Smooth muscle cell (in vitro differentiated cells): ENCODE measurements around the gene GPC5. TPM values are rescaled to one million over a fixed set of nuclear protein-coding genes. Genes with fewer than 3 reads are reported as not detected.

Experiments
- DNase-seq: peaks from one replicate; lab custom pipeline; 2025; ENCODE audit not compliant: unreplicated experiment; lab: John Stamatoyannopoulos, UW
- H2AFZ ChIP-seq: fragments of 200-600 bp; sonication (generic); 2 replicates; pipeline ENCODE4 v1.6.0; 2016; ENCODE audit warnings: antibody characterized with exemption, low read depth, mild to moderate bottlenecking
- H3F3A ChIP-seq: fragments of 200-600 bp; sonication (generic); 2 replicates; pipeline ENCODE4 v1.6.0; 2017; ENCODE audit warnings: antibody characterized with exemption, low read depth
- H3K27ac ChIP-seq: fragments of 200-600 bp; sonication (generic); 2 replicates; pipeline ENCODE4 v1.5.1; 2016; ENCODE audit warnings: low read depth, mild to moderate bottlenecking
- H3K27me3 ChIP-seq: fragments of 200-600 bp; sonication (generic); 2 replicates; pipeline ENCODE4 v1.6.1; 2016; ENCODE audit warnings: low read depth, mild to moderate bottlenecking
- H3K36me3 ChIP-seq: fragments of 200-600 bp; sonication (generic); 2 replicates; pipeline ENCODE4 v1.5.1; 2016; ENCODE audit warnings: low read depth
- H3K4me1 ChIP-seq: fragments of 200-600 bp; sonication (generic); 2 replicates; pipeline ENCODE4 v1.5.1; 2016; ENCODE audit warnings: low read depth
- H3K4me2 ChIP-seq: fragments of 200-600 bp; sonication (generic); 2 replicates; pipeline ENCODE4 v1.6.0; 2016; ENCODE audit warnings: mild to moderate bottlenecking
- H3K4me3 ChIP-seq: fragments of 200-600 bp; sonication (generic); 2 replicates; pipeline ENCODE4 v1.5.1; 2016; ENCODE audit warnings: mild to moderate bottlenecking
- H3K79me2 ChIP-seq: fragments of 200-600 bp; sonication (generic); 2 replicates; pipeline ENCODE4 v1.6.0; 2016; ENCODE audit warnings: low read depth, mild to moderate bottlenecking
- H3K9ac ChIP-seq: fragments of 200-600 bp; sonication (generic); 2 replicates; pipeline ENCODE4 v1.6.0; 2016; ENCODE audit warnings: low read depth
- H3K9me3 ChIP-seq: fragments of 200-600 bp; sonication (generic); replicated peaks from 2 replicates; pipeline ENCODE4 v1.5.1; 2016; ENCODE audit warnings: low read depth
- H4K20me1 ChIP-seq: fragments of 200-600 bp; sonication (generic); 2 replicates; pipeline ENCODE4 v1.6.0; 2016; ENCODE audit warnings: low read depth
- WGBS: methylation state at CpG from one replicate; pipeline ENCODE4 v1.1.7; 2016; ENCODE audit warnings: low lambda C conversion rate; 5-methylcytosine and 5-hydroxymethylcytosine counted together
- polyA plus RNA-seq: library from polyadenylated mRNA; unstranded; fragments of >200 nt; fragmentation: Nextera tagmentation; extraction: Ambion mirVana; gene quantifications from 2 replicates; pipeline ENCODE4 v1.2.1, GENCODE V29; 2016
- total RNA-seq: library from RNA; depleted of rRNA; stranded (reverse); fragments of >200 nt; gene quantifications from 2 replicates; pipeline ENCODE4 v1.2.3, GENCODE V29; 2014
- TF ChIP-seq, protein P1 (sequence below): fragments of 200-600 bp; sonication (generic); IDR thresholded peaks from 2 replicates; pipeline ENCODE4 v1.5.1; 2017; ENCODE audit warnings: borderline replicate concordance, mild to moderate bottlenecking, antibody characterized with exemption; ENCODE audit not compliant: insufficient read depth, poor library complexity, severe bottlenecking

Gene GPC5
- total and polyA plus RNA-seq, 2 experiments from 2014 or later, result 0.99 to 1.0 TPM

- Histone ChIP-seq H3K27ac (no peak overlapping the region), H3F3A (peaks cover 20% of the 10 kb centered on the region), H3K9me3 (no peaks in the 10 kb centered on the region), H3K79me2 (no peaks in the 10 kb centered on the region), H3K27me3 (no peaks in the 10 kb centered on the region), H3K9ac (no peak overlapping the region), H4K20me1 (peaks cover 33% of the 10 kb centered on the region), H3K4me3 (no peak overlapping the region), H3K4me1 (no peaks in the 10 kb centered on the region), H3K4me2 (no peak overlapping the region), H2AFZ (no peak overlapping the region), H3K36me3 (peaks cover 25% of the 10 kb centered on the region)
- TF ChIP-seq, protein P1, sequence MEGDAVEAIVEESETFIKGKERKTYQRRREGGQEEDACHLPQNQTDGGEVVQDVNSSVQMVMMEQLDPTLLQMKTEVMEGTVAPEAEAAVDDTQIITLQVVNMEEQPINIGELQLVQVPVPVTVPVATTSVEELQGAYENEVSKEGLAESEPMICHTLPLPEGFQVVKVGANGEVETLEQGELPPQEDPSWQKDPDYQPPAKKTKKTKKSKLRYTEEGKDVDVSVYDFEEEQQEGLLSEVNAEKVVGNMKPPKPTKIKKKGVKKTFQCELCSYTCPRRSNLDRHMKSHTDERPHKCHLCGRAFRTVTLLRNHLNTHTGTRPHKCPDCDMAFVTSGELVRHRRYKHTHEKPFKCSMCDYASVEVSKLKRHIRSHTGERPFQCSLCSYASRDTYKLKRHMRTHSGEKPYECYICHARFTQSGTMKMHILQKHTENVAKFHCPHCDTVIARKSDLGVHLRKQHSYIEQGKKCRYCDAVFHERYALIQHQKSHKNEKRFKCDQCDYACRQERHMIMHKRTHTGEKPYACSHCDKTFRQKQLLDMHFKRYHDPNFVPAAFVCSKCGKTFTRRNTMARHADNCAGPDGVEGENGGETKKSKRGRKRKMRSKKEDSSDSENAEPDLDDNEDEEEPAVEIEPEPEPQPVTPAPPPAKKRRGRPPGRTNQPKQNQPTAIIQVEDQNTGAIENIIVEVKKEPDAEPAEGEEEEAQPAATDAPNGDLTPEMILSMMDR, result no peak
- 89% methylated on average over 7 of the region's 7 CpGs for WGBS
- DNase-seq, result no peak
These were observed 40.6 kb upstream of the GPC5 start for GRCh38 chr13:91357613-91358386.

DNA sequence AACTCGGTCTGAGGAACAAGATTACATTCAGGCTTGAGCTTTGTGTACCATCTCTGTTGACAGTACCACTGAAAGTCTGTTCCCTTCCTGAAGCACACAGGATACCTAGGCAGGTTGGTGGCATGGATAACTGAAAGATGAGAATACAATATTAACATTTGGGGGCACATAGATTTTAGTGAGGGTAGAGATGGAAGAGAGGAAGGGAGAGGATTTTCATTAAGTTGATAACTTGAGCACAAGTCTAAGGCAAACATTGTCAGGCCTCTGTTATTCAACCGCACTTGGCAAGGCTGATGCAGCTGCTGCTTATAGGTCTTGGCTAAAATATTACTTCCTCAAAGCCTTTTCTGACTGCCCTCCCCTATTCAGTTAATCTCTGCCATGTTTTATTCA, 40.0 kb upstream of the GPC5 start:
- Histone ChIP-seq H2AFZ (no peak overlapping the region), H3K9me3 (no peaks in the 10 kb centered on the region), H3K9ac (no peak overlapping the region), H3K4me3 (no peak overlapping the region), H3K27me3 (no peaks in the 10 kb centered on the region), H3K79me2 (no peaks in the 10 kb centered on the region), H3K4me1 (no peaks in the 10 kb centered on the region), H4K20me1 (peaks cover 28% of the 10 kb centered on the region), H3F3A (peaks cover 20% of the 10 kb centered on the region), H3K4me2 (no peak overlapping the region), H3K36me3 (peaks cover 25% of the 10 kb centered on the region), H3K27ac (no peak overlapping the region)
- WGBS, result 94% methylated on average over 2 of the region's 2 CpGs
- no peak for DNase-seq
- TF ChIP-seq, protein P1, result no peak

GRCh38 chr13:91359111-91359510, 39.3 kb upstream of the GPC5 start:
- no peaks in the 10 kb centered on the region for H3K79me2 ChIP-seq
- DNase-seq, result no peak
- WGBS, result 92% methylated on average over 4 of the region's 4 CpGs

More at GRCh38 chr13:91359111-91359510, 39.3 kb upstream of the GPC5 start:
- no peak overlapping the region for H3K4me3 ChIP-seq
- no peaks in the 10 kb centered on the region for H3K27me3 ChIP-seq
- H3K4me1 ChIP-seq, result no peaks in the 10 kb centered on the region
- H3K27ac ChIP-seq, result no peak overlapping the region
- H2AFZ ChIP-seq, result no peak overlapping the region
- no peak overlapping the region for H3K4me2 ChIP-seq
- TF ChIP-seq, protein P1, result no peak
- H3F3A ChIP-seq, result peaks cover 20% of the 10 kb centered on the region
- H3K9me3 ChIP-seq, result no peaks in the 10 kb centered on the region
- peaks cover 19% of the 10 kb centered on the region for H3K36me3 ChIP-seq
- H3K9ac ChIP-seq, result no peak overlapping the region
- peaks cover 20% of the 10 kb centered on the region for H4K20me1 ChIP-seq
